Measurements from ENCODE around the gene CFAP251.
"Not testable (repeated sequence)": the region's sequence is repeated elsewhere in the genome, so short reads cannot be mapped to it uniquely, and the experiment has no call there.

The CFAP251 gene
- 1.4 to 3.9 (median 2.2) reads per million in 3 donors for total RNA-seq

DNA sequence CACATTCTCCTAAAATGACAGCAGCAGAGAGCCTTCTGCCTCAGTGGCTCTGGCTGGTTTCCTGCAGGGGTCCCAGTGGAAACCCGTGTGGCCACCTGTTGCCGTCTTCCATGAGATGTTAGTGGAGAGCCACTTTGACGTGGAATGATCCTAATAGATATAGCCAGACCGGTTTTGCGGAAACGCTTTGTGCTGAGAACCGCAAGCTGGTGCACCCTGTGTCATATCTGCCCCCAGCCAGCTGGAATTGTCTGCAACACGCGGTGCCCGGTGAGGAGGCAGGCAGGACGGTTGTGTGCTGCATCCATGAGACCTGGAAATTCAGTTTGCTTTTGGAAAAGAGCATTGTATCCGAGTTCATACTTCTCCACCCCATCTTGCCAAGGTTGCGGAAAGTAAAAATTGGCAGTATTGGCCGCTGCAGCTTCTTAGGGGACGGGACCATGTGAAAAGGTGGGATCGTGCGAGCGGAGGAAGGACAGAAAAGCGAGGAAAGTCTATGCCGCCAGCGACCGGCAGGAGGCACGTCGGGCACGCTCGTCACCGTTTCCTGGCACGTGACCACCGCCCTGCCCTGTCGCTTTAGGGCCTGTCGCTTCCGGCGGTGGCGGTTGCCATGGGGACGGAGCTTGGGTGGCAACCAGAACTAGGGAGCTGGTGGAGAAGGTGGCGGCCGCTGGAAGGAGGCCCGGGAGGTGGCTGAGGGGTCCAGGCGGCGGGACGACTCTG lies at the start of gene CFAP251:
Gene CFAP251, plus strand, starts transcription at position 643 of the 729 bp plus-strand sequence. CDS start 2,714 bp downstream, outside the sequence.
- Histone ChIP-seq H3K27me3 (replicated peaks; ENCODE audit: control insufficient read depth, insufficient read depth, low read length, poor library complexity, severe bottlenecking) (no peaks in the 10 kb centered on the region), H3K4me3 (ENCODE audit: insufficient read depth, low read depth, low read length, poor library complexity, severe bottlenecking) (peak within 1 kb of the TSS; percentile 32), H3K36me3 (ENCODE audit: control insufficient read depth, insufficient read depth, low read length) (peaks cover 15% of the 10 kb centered on the region), H3K4me1 (ENCODE audit: control insufficient read depth, insufficient read depth, low read length, poor library complexity, severe bottlenecking) (peaks cover 8% of the 10 kb centered on the region), H3K27ac (ENCODE audit: insufficient read depth, low read length, poor library complexity, severe bottlenecking) (peak within 1 kb of the TSS; percentile 78), H3K9me3 (ENCODE audit: control insufficient read depth, low read length) (no peaks in the 10 kb centered on the region)
- DNase-seq, result peak; percentile 94 to 99 (median 95)

DNA sequence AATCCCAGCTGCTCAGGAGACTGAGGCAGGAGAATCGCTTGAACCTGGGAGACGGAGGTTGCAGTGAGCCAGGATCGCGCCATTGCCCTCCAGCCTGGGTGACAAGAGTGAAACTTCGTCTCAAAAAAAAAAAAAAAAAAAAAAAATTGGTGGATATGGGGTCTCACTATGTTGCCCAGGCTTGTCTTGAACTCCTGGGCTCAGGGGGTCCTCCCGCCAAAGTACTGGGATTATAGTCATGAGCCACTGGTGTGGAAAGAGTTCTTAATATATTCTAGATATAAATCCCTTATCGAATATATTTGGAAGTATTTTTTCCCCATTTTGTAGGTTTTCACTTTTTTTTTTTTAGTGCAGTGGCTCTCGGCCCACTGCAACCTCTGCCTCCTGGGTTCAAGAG lies 49.2 kb upstream of the CFAP251 start:
- not testable (repeated sequence) for H3K9me3 ChIP-seq (ENCODE audit: control insufficient read depth, low read length); DNase-seq; H3K36me3 ChIP-seq (ENCODE audit: control insufficient read depth, insufficient read depth, low read length); H3K4me1 ChIP-seq (ENCODE audit: control insufficient read depth, insufficient read depth, low read length, poor library complexity, severe bottlenecking); H3K27ac ChIP-seq (ENCODE audit: insufficient read depth, low read length, poor library complexity, severe bottlenecking); H3K27me3 ChIP-seq (replicated peaks; ENCODE audit: control insufficient read depth, insufficient read depth, low read length, poor library complexity, severe bottlenecking); H3K4me3 ChIP-seq (ENCODE audit: insufficient read depth, low read depth, low read length, poor library complexity, severe bottlenecking)

DNA sequence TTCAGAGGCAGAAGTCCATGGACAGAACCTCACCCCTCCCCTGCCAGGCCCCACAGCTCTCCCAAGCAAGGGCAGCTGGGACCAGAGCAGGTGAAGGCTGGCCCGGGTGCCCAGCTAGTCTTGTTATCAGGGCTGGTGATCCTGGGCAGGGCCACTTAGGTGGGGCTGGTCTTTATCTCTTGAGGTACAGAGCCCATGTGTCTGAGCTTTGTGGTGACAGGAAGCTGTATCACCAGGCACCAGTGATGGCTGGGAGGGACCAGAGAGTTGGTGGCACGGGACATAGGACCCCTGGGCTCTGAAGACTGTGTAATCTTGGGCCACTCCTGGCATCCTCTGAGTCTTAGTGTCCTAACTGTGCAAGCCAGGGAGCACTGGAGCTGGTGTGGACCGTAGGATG lies 46.9 kb upstream of the CFAP251 start:
- Histone ChIP-seq H3K4me3 (ENCODE audit: insufficient read depth, low read depth, low read length, poor library complexity, severe bottlenecking) (no peak overlapping the region), H3K9me3 (ENCODE audit: control insufficient read depth, low read length) (no peaks in the 10 kb centered on the region), H3K27me3 (replicated peaks; ENCODE audit: control insufficient read depth, insufficient read depth, low read length, poor library complexity, severe bottlenecking) (no peaks in the 10 kb centered on the region), H3K27ac (ENCODE audit: insufficient read depth, low read length, poor library complexity, severe bottlenecking) (no peak overlapping the region), H3K4me1 (ENCODE audit: control insufficient read depth, insufficient read depth, low read length, poor library complexity, severe bottlenecking) (no peaks in the 10 kb centered on the region), H3K36me3 (ENCODE audit: control insufficient read depth, insufficient read depth, low read length) (no peaks in the 10 kb centered on the region)
- DNase-seq, result no peak

DNA sequence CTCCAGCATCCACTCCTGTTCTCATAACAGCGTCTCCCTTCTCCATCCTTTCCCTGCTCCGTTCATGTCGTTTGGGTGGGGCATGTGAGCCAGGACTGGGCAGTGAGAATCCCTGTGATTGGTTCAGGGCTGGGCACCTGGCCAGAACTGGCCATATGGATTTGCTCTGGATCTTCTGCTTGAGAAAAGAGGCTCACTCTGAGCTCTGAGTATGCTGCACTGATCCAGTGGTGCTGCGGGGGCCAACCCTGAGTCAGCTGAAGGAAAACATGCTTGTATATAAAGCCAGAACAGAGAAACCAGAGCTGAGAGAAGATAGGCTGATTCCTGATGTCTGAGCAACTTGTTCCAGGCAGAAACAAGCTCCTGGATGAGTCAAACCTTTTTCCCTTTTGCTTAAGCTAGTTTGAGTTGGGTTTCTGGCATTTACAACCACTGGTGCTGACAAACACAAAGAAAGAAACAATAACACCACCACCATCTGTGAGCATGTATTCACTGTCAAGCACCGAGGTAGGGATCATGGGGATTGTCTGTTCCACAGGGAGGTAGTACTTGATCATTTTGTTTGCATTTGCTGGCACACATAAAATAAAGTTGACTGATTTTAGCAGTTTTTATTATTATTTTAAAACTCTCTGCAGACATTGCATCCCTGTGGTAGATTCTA lies 45.7 kb upstream of the CFAP251 start:
- no peak for DNase-seq
- no peak overlapping the region for H3K27ac ChIP-seq (ENCODE audit: insufficient read depth, low read length, poor library complexity, severe bottlenecking)
- no peak overlapping the region for H3K4me3 ChIP-seq (ENCODE audit: insufficient read depth, low read depth, low read length, poor library complexity, severe bottlenecking)
- no peaks in the 10 kb centered on the region for H3K27me3 ChIP-seq (replicated peaks; ENCODE audit: control insufficient read depth, insufficient read depth, low read length, poor library complexity, severe bottlenecking)
- no peaks in the 10 kb centered on the region for H3K9me3 ChIP-seq (ENCODE audit: control insufficient read depth, low read length)
- no peaks in the 10 kb centered on the region for H3K4me1 ChIP-seq (ENCODE audit: control insufficient read depth, insufficient read depth, low read length, poor library complexity, severe bottlenecking)
- H3K36me3 ChIP-seq (ENCODE audit: control insufficient read depth, insufficient read depth, low read length), result no peaks in the 10 kb centered on the region

GRCh38 chr12:121873216-121873569 lies 45.2 kb upstream of the CFAP251 start:
- Histone ChIP-seq H3K9me3 (ENCODE audit: control insufficient read depth, low read length) (no peaks in the 10 kb centered on the region), H3K36me3 (ENCODE audit: control insufficient read depth, insufficient read depth, low read length) (no peaks in the 10 kb centered on the region), H3K4me3 (ENCODE audit: insufficient read depth, low read depth, low read length, poor library complexity, severe bottlenecking) (no peak overlapping the region), H3K27me3 (replicated peaks; ENCODE audit: control insufficient read depth, insufficient read depth, low read length, poor library complexity, severe bottlenecking) (no peaks in the 10 kb centered on the region), H3K4me1 (ENCODE audit: control insufficient read depth, insufficient read depth, low read length, poor library complexity, severe bottlenecking) (no peaks in the 10 kb centered on the region), H3K27ac (ENCODE audit: insufficient read depth, low read length, poor library complexity, severe bottlenecking) (no peak overlapping the region)
- DNase-seq, result no peak

DNA sequence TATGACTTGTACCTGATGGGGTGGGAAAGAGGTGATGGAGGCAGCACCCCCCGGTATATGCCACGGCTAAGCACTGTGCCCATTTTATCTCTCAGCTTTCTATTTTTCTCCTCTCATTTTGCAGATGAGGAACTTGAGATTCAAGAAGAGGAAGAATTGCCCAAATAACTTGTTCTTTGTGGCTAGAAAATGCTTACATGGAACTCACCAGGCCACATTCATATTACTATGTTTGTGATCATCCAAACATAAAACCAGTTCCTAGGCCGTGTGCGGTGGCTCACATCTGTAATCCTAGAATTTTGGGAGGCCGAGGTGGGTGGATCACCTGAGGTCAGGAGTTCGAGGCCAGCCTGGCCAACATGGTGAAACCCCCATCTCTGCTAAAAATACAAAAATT lies 44.3 kb upstream of the CFAP251 start:
- H3K27me3 ChIP-seq (replicated peaks; ENCODE audit: control insufficient read depth, insufficient read depth, low read length, poor library complexity, severe bottlenecking), result no peaks in the 10 kb centered on the region
- no peaks in the 10 kb centered on the region for H3K9me3 ChIP-seq (ENCODE audit: control insufficient read depth, low read length)
- no peak for DNase-seq
- H3K27ac ChIP-seq (ENCODE audit: insufficient read depth, low read length, poor library complexity, severe bottlenecking), result no peak overlapping the region
- H3K4me3 ChIP-seq (ENCODE audit: insufficient read depth, low read depth, low read length, poor library complexity, severe bottlenecking), result no peak overlapping the region
- no peaks in the 10 kb centered on the region for H3K4me1 ChIP-seq (ENCODE audit: control insufficient read depth, insufficient read depth, low read length, poor library complexity, severe bottlenecking)
- H3K36me3 ChIP-seq (ENCODE audit: control insufficient read depth, insufficient read depth, low read length), result no peaks in the 10 kb centered on the region

- no peaks in the 10 kb centered on the region for H3K27me3 ChIP-seq (replicated peaks; ENCODE audit: control insufficient read depth, insufficient read depth, low read length, poor library complexity, severe bottlenecking)
- H3K36me3 ChIP-seq (ENCODE audit: control insufficient read depth, insufficient read depth, low read length), result no peaks in the 10 kb centered on the region
- H3K27ac ChIP-seq (ENCODE audit: insufficient read depth, low read length, poor library complexity, severe bottlenecking), result no peak overlapping the region
- no peaks in the 10 kb centered on the region for H3K4me1 ChIP-seq (ENCODE audit: control insufficient read depth, insufficient read depth, low read length, poor library complexity, severe bottlenecking)
- no peak for DNase-seq
- no peak overlapping the region for H3K4me3 ChIP-seq (ENCODE audit: insufficient read depth, low read depth, low read length, poor library complexity, severe bottlenecking)
- H3K9me3 ChIP-seq (ENCODE audit: control insufficient read depth, low read length), result no peaks in the 10 kb centered on the region
Measured at GRCh38 chr12:121875582-121875981, 42.8 kb upstream of the CFAP251 start.

DNA sequence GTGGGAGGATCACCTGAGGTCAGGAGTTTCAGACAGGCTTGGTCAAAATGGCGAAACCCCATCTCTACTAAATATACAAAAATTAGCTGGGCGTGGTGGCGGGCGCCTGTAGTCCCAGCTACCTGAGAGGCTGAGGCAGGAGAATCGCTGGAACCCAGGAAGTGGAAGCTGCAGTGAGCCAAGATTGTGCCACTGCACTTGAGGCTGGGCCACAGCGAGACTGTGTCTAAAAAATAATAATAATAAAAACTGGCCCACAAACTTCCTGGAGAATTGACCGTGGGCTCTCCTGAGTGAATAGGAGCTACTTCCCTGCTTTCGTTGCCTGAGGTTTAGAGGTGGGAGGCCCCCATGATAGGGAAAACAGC lies 42.3 kb upstream of the CFAP251 start:
- not testable (repeated sequence) for H3K27ac ChIP-seq (ENCODE audit: insufficient read depth, low read length, poor library complexity, severe bottlenecking); DNase-seq; H3K9me3 ChIP-seq (ENCODE audit: control insufficient read depth, low read length); H3K4me3 ChIP-seq (ENCODE audit: insufficient read depth, low read depth, low read length, poor library complexity, severe bottlenecking); H3K4me1 ChIP-seq (ENCODE audit: control insufficient read depth, insufficient read depth, low read length, poor library complexity, severe bottlenecking); H3K27me3 ChIP-seq (replicated peaks; ENCODE audit: control insufficient read depth, insufficient read depth, low read length, poor library complexity, severe bottlenecking); H3K36me3 ChIP-seq (ENCODE audit: control insufficient read depth, insufficient read depth, low read length)

DNA sequence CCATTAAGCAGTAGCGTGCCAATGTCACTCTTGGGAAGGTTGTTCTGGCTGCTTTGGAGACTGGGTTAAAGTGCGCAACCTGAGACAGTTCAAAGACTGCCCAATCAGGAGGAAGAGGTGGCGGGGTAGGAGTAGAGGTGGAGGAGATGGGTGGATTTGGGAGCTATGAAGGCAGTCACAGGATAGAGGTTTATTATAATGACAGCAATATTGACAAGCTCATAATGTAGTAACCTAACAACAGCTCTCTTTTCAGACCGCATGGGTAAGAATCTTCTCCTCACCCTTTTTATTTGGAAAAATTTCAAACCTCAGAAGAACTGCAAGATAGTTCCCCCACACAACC lies 35.1 kb upstream of the CFAP251 start:
- DNase-seq, result no peak
- H3K27me3 ChIP-seq (replicated peaks; ENCODE audit: control insufficient read depth, insufficient read depth, low read length, poor library complexity, severe bottlenecking), result no peaks in the 10 kb centered on the region
- H3K27ac ChIP-seq (ENCODE audit: insufficient read depth, low read length, poor library complexity, severe bottlenecking), result no peak overlapping the region
- H3K4me1 ChIP-seq (ENCODE audit: control insufficient read depth, insufficient read depth, low read length, poor library complexity, severe bottlenecking), result peaks cover 3% of the 10 kb centered on the region
- no peaks in the 10 kb centered on the region for H3K9me3 ChIP-seq (ENCODE audit: control insufficient read depth, low read length)
- H3K4me3 ChIP-seq (ENCODE audit: insufficient read depth, low read depth, low read length, poor library complexity, severe bottlenecking), result no peak overlapping the region
- H3K36me3 ChIP-seq (ENCODE audit: control insufficient read depth, insufficient read depth, low read length), result no peaks in the 10 kb centered on the region

- not testable (repeated sequence) for H3K36me3 ChIP-seq (ENCODE audit: control insufficient read depth, insufficient read depth, low read length); H3K27ac ChIP-seq (ENCODE audit: insufficient read depth, low read length, poor library complexity, severe bottlenecking); H3K9me3 ChIP-seq (ENCODE audit: control insufficient read depth, low read length); H3K4me3 ChIP-seq (ENCODE audit: insufficient read depth, low read depth, low read length, poor library complexity, severe bottlenecking); DNase-seq; H3K27me3 ChIP-seq (replicated peaks; ENCODE audit: control insufficient read depth, insufficient read depth, low read length, poor library complexity, severe bottlenecking)
- H3K4me1 ChIP-seq (ENCODE audit: control insufficient read depth, insufficient read depth, low read length, poor library complexity, severe bottlenecking), result peaks cover 13% of the 10 kb centered on the region
Measured at GRCh38 chr12:121885129-121885528, 33.3 kb upstream of the CFAP251 start.
